ENCODE results near the gene IL17C.

- no peak for TF ChIP-seq CTCF (IDR thresholded peaks at IDR 0.05)
- TF ChIP-seq POLR2A (IDR thresholded peaks at IDR 0.05), result no peak
These were observed 14.3 kb downstream of the IL17C start for GRCh38 chr16:88652762-88653063.
